GM12875 (cell line): ENCODE data around the gene NSD2.

Experiments used
- H3K4me3 ChIP-seq: one replicate; pipeline ENCODE4 v1.5.1; 2011; ENCODE audit warnings: low read depth, low read length, control low read depth
- CTCF ChIP-seq: IDR thresholded peaks from 2 replicates; pipeline ENCODE4 v1.5.1; 2011; ENCODE audit warnings: low read depth, mild to moderate bottlenecking, control low read depth, inconsistent platforms, low read length, moderate library complexity, borderline replicate concordance; ENCODE audit not compliant: insufficient read depth

NSD2 gene

GRCh38 chr4:1885414-1885813 lies 14.2 kb downstream of the NSD2 start:
- no peak for TF ChIP-seq CTCF
- no peak overlapping the region for H3K4me3 ChIP-seq

- no peak for TF ChIP-seq CTCF
- no peak overlapping the region for H3K4me3 ChIP-seq
Measured at GRCh38 chr4:1887052-1887451, 15.9 kb downstream of the NSD2 start.

GRCh38 chr4:1890979-1891570 lies 19.9 kb downstream of the NSD2 start:
- no peak for TF ChIP-seq CTCF
- no peak overlapping the region for H3K4me3 ChIP-seq

GRCh38 chr4:1895971-1896657 lies 24.9 kb downstream of the NSD2 start:
- no peak for TF ChIP-seq CTCF
- no peak overlapping the region for H3K4me3 ChIP-seq

- no peak for TF ChIP-seq CTCF
- H3K4me3 ChIP-seq = no peak overlapping the region
Measured at GRCh38 chr4:1896658-1896991, 25.4 kb downstream of the NSD2 start.

- TF ChIP-seq CTCF = no peak
- no peak overlapping the region for H3K4me3 ChIP-seq
Measured at GRCh38 chr4:1898007-1898406, 26.8 kb downstream of the NSD2 start.

GRCh38 chr4:1898681-1899080 lies 27.5 kb downstream of the NSD2 start:
- no peak for TF ChIP-seq CTCF
- no peak overlapping the region for H3K4me3 ChIP-seq
